Natural killer cell (primary cell): ENCODE data around the gene NRG3. TPM values are rescaled to one million over a fixed set of nuclear protein-coding genes. Genes with fewer than 3 reads are reported as not detected.

Experiments used
- ATAC-seq, 3 donors: fragments of 150-1000 bp in 2 of 3; fragments of 200-7000 bp in 1 of 3; cut with Tn5 transposase; 1 replicate in 1 of 3; 2 replicates in 2 of 3; pipeline ENCODE4 v1.10.0; 2021; ENCODE audit warnings: mild to moderate bottlenecking in 2 of 3, moderate library complexity in 2 of 3
- DNase-seq, 2 donors: peaks; one replicate each; pipeline versions ENCODE4 v3.0.0 to v3.0.0-alpha.2; 2013 to 2021; ENCODE audit warnings: mixed read lengths in 1 of 2
- H3K27ac ChIP-seq: one replicate; pipeline ENCODE4 v1.5.1; 2013; ENCODE audit warnings: mild to moderate bottlenecking, low read length
- H3K27me3 ChIP-seq: one replicate; pipeline ENCODE4 v1.6.1; 2013; ENCODE audit warnings: low read length; ENCODE audit not compliant: control insufficient read depth, insufficient read depth
- H3K36me3 ChIP-seq: one replicate; pipeline ENCODE4 v1.6.1; 2013; ENCODE audit warnings: low read length; ENCODE audit not compliant: control insufficient read depth, insufficient read depth
- H3K4me1 ChIP-seq: one replicate; pipeline ENCODE4 v1.6.1; 2013; ENCODE audit warnings: low read length; ENCODE audit not compliant: control insufficient read depth, insufficient read depth
- H3K4me3 ChIP-seq: one replicate; pipeline ENCODE4 v1.5.1; 2013; ENCODE audit warnings: low read length
- H3K9me3 ChIP-seq: one replicate; pipeline ENCODE4 v1.6.1; 2013; ENCODE audit warnings: low read length; ENCODE audit not compliant: control insufficient read depth, insufficient read depth
- H3K27ac Mint-ChIP-seq, 2 donors: one replicate each; pipeline ENCODE4 v1.8.0; 2022; ENCODE audit warnings: mild to moderate bottlenecking in 2 of 2, mixed read lengths in 2 of 2, moderate library complexity in 1 of 2
- H3K27me3 Mint-ChIP-seq, 2 donors: one replicate each; pipeline ENCODE4 v1.8.0; 2022; ENCODE audit warnings: low read depth in 2 of 2, mixed read lengths in 2 of 2
- H3K36me3 Mint-ChIP-seq: one replicate; pipeline ENCODE4 v1.8.0; 2022; ENCODE audit warnings: mixed read lengths
- H3K4me1 Mint-ChIP-seq, 2 donors: one replicate each; pipeline ENCODE4 v1.8.0; 2022; ENCODE audit warnings: mixed read lengths in 2 of 2
- H3K4me3 Mint-ChIP-seq: one replicate; pipeline ENCODE4 v1.8.0; 2022; ENCODE audit warnings: mild to moderate bottlenecking, moderate library complexity, mixed read lengths
- H3K9me3 Mint-ChIP-seq, 2 donors: one replicate each; pipeline ENCODE4 v1.8.0; 2022; ENCODE audit warnings: mixed read lengths in 2 of 2
- CTCF ChIP-seq: fragments of 200-600 bp; IDR thresholded peaks from one replicate; pipeline ENCODE4 v1.8.0; 2022; ENCODE audit warnings: antibody characterized with exemption
- WGBS: methylation state at CpG from one replicate; pipeline ENCODE4 v1.1.7; 2013; ENCODE audit warnings: missing lambda C conversion rate; ENCODE audit not compliant: insufficient coverage; 5-methylcytosine and 5-hydroxymethylcytosine counted together
- intact Hi-C: fragments of 100-400 bp; cut with micrococcal nuclease; formaldehyde crosslinking; loops from one replicate; pipeline ENCODE4 v1.14.2; 2022
- total RNA-seq, 4 donors: library from RNA; stranded (reverse); fragments of 120-200 nt in 1 of 4; gene quantifications; one replicate each; pipeline versions ENCODE4 v1.2.3 to v1.2.4, GENCODE V29; 2013 to 2022

The NRG3 gene
- total RNA-seq, 3 donors from 2014 or later (not counting 1 experiment from before 2014, with no cell fraction given): not detected

- no peaks in the 10 kb centered on the region for H3K36me3 ChIP-seq
- H3K27me3 ChIP-seq: no peaks in the 10 kb centered on the region
- ATAC-seq (no peak), DNase-seq (no peak)
- WGBS: 76% methylated on average over 5 of the region's 6 CpGs
- no peaks in the 10 kb centered on the region for H3K4me1 ChIP-seq
- H3K27ac ChIP-seq: no peak overlapping the region
- Mint-ChIP-seq H3K36me3 (no peaks in the 10 kb centered on the region), H3K27ac (no peak overlapping the region), H3K4me3 (no peak overlapping the region), H3K9me3 (peaks cover 9 to 12% of the 10 kb centered on the region in 2 donors), H3K4me1 (no peaks in the 10 kb centered on the region), H3K27me3 (no peaks in the 10 kb centered on the region)
- no peak overlapping the region for H3K4me3 ChIP-seq
- H3K9me3 ChIP-seq: no peaks in the 10 kb centered on the region
- TF ChIP-seq CTCF: no peak
- intact Hi-C loops: no loop called here
Observed at GRCh38 chr10:82866424-82867020, 991.5 kb downstream of the NRG3 start.

- H3K27ac Mint-ChIP-seq: no peak overlapping the region
- H3K36me3 Mint-ChIP-seq: no peaks in the 10 kb centered on the region
- intact Hi-C loops: no loop called here
- no peak overlapping the region for H3K4me3 ChIP-seq
- no peak for ATAC-seq
- H3K9me3 ChIP-seq: no peaks in the 10 kb centered on the region
- H3K36me3 ChIP-seq: no peaks in the 10 kb centered on the region
- peaks cover 9 to 10% of the 10 kb centered on the region in 2 donors for H3K9me3 Mint-ChIP-seq
- TF ChIP-seq CTCF: no peak
- H3K4me1 ChIP-seq: no peaks in the 10 kb centered on the region
- H3K4me1 Mint-ChIP-seq: no peaks in the 10 kb centered on the region
- H3K27me3 Mint-ChIP-seq: no peaks in the 10 kb centered on the region
- H3K27me3 ChIP-seq: no peaks in the 10 kb centered on the region
- no peak overlapping the region for H3K27ac ChIP-seq
- no peak overlapping the region for H3K4me3 Mint-ChIP-seq
- 83% methylated on average over 3 of the region's 3 CpGs for WGBS
- DNase-seq: no peak
Observed at GRCh38 chr10:82867056-82867455, 992.1 kb downstream of the NRG3 start.

GRCh38 chr10:82874671-82875070 lies 999.7 kb downstream of the NRG3 start:
- H3K4me3 ChIP-seq: no peak overlapping the region
- no peaks in the 10 kb centered on the region for H3K27me3 Mint-ChIP-seq
- H3K4me1 ChIP-seq: no peaks in the 10 kb centered on the region
- no peak overlapping the region for H3K27ac ChIP-seq
- no peak for TF ChIP-seq CTCF
- peaks cover 4% of the 10 kb centered on the region in 2 donors for H3K9me3 Mint-ChIP-seq
- H3K27me3 ChIP-seq: no peaks in the 10 kb centered on the region
- H3K4me1 Mint-ChIP-seq: no peaks in the 10 kb centered on the region
- WGBS: no CpG with 5 or more reads among the region's 1 CpG
- H3K36me3 ChIP-seq: no peaks in the 10 kb centered on the region
- H3K36me3 Mint-ChIP-seq: no peaks in the 10 kb centered on the region
- ATAC-seq (no peak), DNase-seq (no peak)
- H3K9me3 ChIP-seq: peaks cover 2% of the 10 kb centered on the region
- H3K4me3 Mint-ChIP-seq: no peak overlapping the region
- no peak overlapping the region for H3K27ac Mint-ChIP-seq
- intact Hi-C loops: no loop called here

GRCh38 chr10:82880776-82881290 lies 1005.8 kb downstream of the NRG3 start:
- Mint-ChIP-seq H3K36me3 (no peaks in the 10 kb centered on the region), H3K4me1 (no peaks in the 10 kb centered on the region), H3K4me3 (no peak overlapping the region), H3K27me3 (no peaks in the 10 kb centered on the region), H3K27ac (no peak overlapping the region), H3K9me3 (peaks cover 8 to 15% of the 10 kb centered on the region in 2 donors)
- no peak for TF ChIP-seq CTCF
- H3K4me3 ChIP-seq: no peak overlapping the region
- ATAC-seq (no peak), DNase-seq (no peak)
- H3K9me3 ChIP-seq: peaks cover 2% of the 10 kb centered on the region
- whole genome bisulfite sequencing: 83% methylated on average over 1 of the region's 2 CpGs
- H3K4me1 ChIP-seq: no peaks in the 10 kb centered on the region
- H3K27ac ChIP-seq: no peak overlapping the region
- no peaks in the 10 kb centered on the region for H3K27me3 ChIP-seq
- no peaks in the 10 kb centered on the region for H3K36me3 ChIP-seq
- intact Hi-C loops: no loop called here
